ENCODE results near the gene CFAP92.
"Not testable (repeated sequence)": the region's sequence is repeated elsewhere in the genome, so short reads cannot be mapped to it uniquely, and the experiment has no call there.

Gene CFAP92

GRCh38 chr3:128931046-128931445 is 62.8 kb downstream of the CFAP92 start:
- no peak for DNase-seq

- DNase-seq, result no peak
Observed at GRCh38 chr3:128929364-128929763, 64.5 kb downstream of the CFAP92 start.

GRCh38 chr3:128923986-128924385 is 69.9 kb downstream of the CFAP92 start:
- DNase-seq, result not testable (repeated sequence)

- DNase-seq, result no peak
Observed at GRCh38 chr3:128923576-128923975, 70.3 kb downstream of the CFAP92 start.

- no peak for DNase-seq
Observed at GRCh38 chr3:128922804-128923459, 70.9 kb downstream of the CFAP92 start.

- DNase-seq, result no peak
Observed at GRCh38 chr3:128919988-128920387, 73.9 kb downstream of the CFAP92 start.

GRCh38 chr3:128917291-128917690 is 76.6 kb downstream of the CFAP92 start:
- DNase-seq, result no peak

GRCh38 chr3:128914966-128915645 is 78.8 kb downstream of the CFAP92 start:
- no peak for DNase-seq

GRCh38 chr3:128911911-128912310 is 82.0 kb downstream of the CFAP92 start:
- no peak for DNase-seq

GRCh38 chr3:128910006-128910405 is 83.9 kb downstream of the CFAP92 start:
- DNase-seq, result no peak

GRCh38 chr3:128908951-128909350 is 84.9 kb downstream of the CFAP92 start:
- DNase-seq, result no peak

GRCh38 chr3:128907706-128908445 is 86.0 kb downstream of the CFAP92 start:
- no peak for DNase-seq

GRCh38 chr3:128906804-128907525 is 86.9 kb downstream of the CFAP92 start:
- DNase-seq, result no peak

- DNase-seq, result no peak
Observed at GRCh38 chr3:128906031-128906803, 87.7 kb downstream of the CFAP92 start.

- no peak for DNase-seq
Observed at GRCh38 chr3:128903501-128903900, 90.4 kb downstream of the CFAP92 start.

- no peak for DNase-seq
Observed at GRCh38 chr3:128902426-128902825, 91.5 kb downstream of the CFAP92 start.

- DNase-seq, result no peak
Observed at GRCh38 chr3:128895843-128896697, 97.8 kb downstream of the CFAP92 start.

GRCh38 chr3:128889139-128889894 is 104.6 kb downstream of the CFAP92 start:
- no peak for DNase-seq

- no peak for DNase-seq
Observed at GRCh38 chr3:128884992-128885391, 108.9 kb downstream of the CFAP92 start.

GRCh38 chr3:128882719-128883118 is 111.2 kb downstream of the CFAP92 start:
- no peak for DNase-seq

GRCh38 chr3:128881576-128881975 is 112.3 kb downstream of the CFAP92 start:
- DNase-seq, result no peak

Measured in NCI-H510A (cell line).